Heart right ventricle (tissue), 16 donors: ENCODE results near the gene GTF2H4. TPM values are rescaled to one million over a fixed set of nuclear protein-coding genes. Genes with fewer than 3 reads are reported as not detected.

ENCODE experiments used
- ATAC-seq, 8 donors: fragments of 200-7000 bp; cut with Tn5 transposase; one replicate each; pipeline ENCODE4 v1.9.1; 2020; ENCODE audit warnings: mild to moderate bottlenecking in 8 of 8, moderate library complexity in 8 of 8, moderate number of reproducible peaks in 1 of 8
- DNase-seq, 2 donors: peaks; one replicate each; pipeline ENCODE4 v3.0.0-alpha.2; 2020
- H3K27ac ChIP-seq, 10 donors: fragments of 200-600 bp; sonication (generic) in 2 of 10; one replicate each; pipeline versions ENCODE4 v1.5.0 to v1.8.0; 2020 to 2022; ENCODE audit warnings: mild to moderate bottlenecking in 3 of 10
- H3K27me3 ChIP-seq, 7 donors: fragments of 200-600 bp; one replicate each; pipeline ENCODE4 v1.8.0; 2021 to 2022; ENCODE audit warnings: mild to moderate bottlenecking in 2 of 7
- H3K36me3 ChIP-seq, 9 donors: fragments of 200-600 bp; sonication (generic) in 1 of 9; one replicate each; pipeline versions ENCODE4 v1.5.0 to v1.8.0; 2020 to 2022; ENCODE audit warnings: mild to moderate bottlenecking in 2 of 9
- H3K4me1 ChIP-seq, 9 donors: fragments of 200-600 bp; sonication (generic) in 1 of 9; one replicate each; pipeline versions ENCODE4 v1.5.0 to v1.8.0; 2020 to 2022; ENCODE audit warnings: mild to moderate bottlenecking in 4 of 9
- H3K4me3 ChIP-seq, 10 donors: fragments of 200-600 bp; sonication (generic) in 2 of 10; one replicate each; pipeline versions ENCODE4 v1.5.0 to v1.8.0; 2020 to 2022; ENCODE audit warnings: mild to moderate bottlenecking in 7 of 10, moderate library complexity in 2 of 10
- H3K9me3 ChIP-seq, 11 donors: fragments of 200-600 bp in 10 of 11; sonication (generic) in 2 of 11; one replicate each; pipeline versions ENCODE4 v1.5.0 to v1.8.0; 2013 to 2022; ENCODE audit warnings: mild to moderate bottlenecking in 2 of 11, control low read depth in 1 of 11, moderate library complexity in 1 of 11
- WGBS, 2 donors: extraction: QIAGEN DNeasy Blood & Tissue Kit; methylation state at CpG; one replicate each; pipeline ENCODE4 v1.1.7; 2013; ENCODE audit warnings: inconsistent platforms in 1 of 2; 5-methylcytosine and 5-hydroxymethylcytosine counted together
- intact Hi-C, 10 donors: fragments of 100-400 bp; cut with DNase I; formaldehyde crosslinking; loops; one replicate each; pipeline versions ENCODE4 v1.11.1 to v1.14.2; 2022
- polyA plus RNA-seq, 2 donors: library from polyadenylated mRNA; stranded (reverse); fragments of 200-250 nt; gene quantifications; one replicate each; pipeline ENCODE4 v1.2.3, GENCODE V29; 2013
- total RNA-seq, 10 donors: library from RNA; stranded (reverse); fragmentation: NEBNext Ultra II Directional in 3 of 10; extraction: Animal tissue kit (Norgen Biotek cat#: 25700) in 3 of 10; gene quantifications; one replicate each; pipeline versions ENCODE4 v1.2.1 to v1.2.4, GENCODE V29; 2021 to 2023
- TF ChIP-seq, protein P1 (sequence below), 9 donors: fragments of 200-600 bp; sonication (generic) in 2 of 9; IDR thresholded peaks; one replicate each; pipeline versions ENCODE4 v1.5.0 to v1.8.0; 2021 to 2022; ENCODE audit warnings: antibody characterized with exemption in 9 of 9, mild to moderate bottlenecking in 5 of 9, moderate library complexity in 1 of 9
- donor health status: Arrhythmogenic right ventricular cardiomyopathy.
- donor health status: ischemic (EF 13 %, LVEDD 7.1; RV severe dilation, severe dysfunction).
- donor health status: healthy with polysubstance abuse.
- donor health status: DM: no; HTN: yes; CAD: no.
- donor health status: DM: no; HTN: no; CAD: no.
- donor health status: ischemic (EF 25% LVEDD 6.9; RV normal size, moderate dysfunction).
- donor health status: ischemic (EF 25% LVEDD 5.7; RV mildly dilated, moderate dysfunction).
- donor health status: healthy.
- donor health status: DM: yes; HTN: yes; CAD: no.
- donor health status: Ischemic cardiomyopathy.
- donor health status: ischemic (EF 35%, LVEDD 5.7; RV mildly dilated, moderate dysfunction).
- donor health status: nonischemic (EF 11% LVEDD 7.7; RV severe dilation, severe dysfunction).
- donor health status: DM: yes; HTN: yes; CAD: no.
- donor health status: PGD.
- donor health status: ischemic (EF 29% LVEDD 5.4; RV normal size, mild dysfunction).
- donor health status: nonischemic (EF 23%, LVEDD 6.1; RV moderate dilation, normal function).

GTF2H4 gene
- total and polyA plus RNA-seq, 12 donors, result 8.3 to 27.0 (median 13.2) TPM

DNA sequence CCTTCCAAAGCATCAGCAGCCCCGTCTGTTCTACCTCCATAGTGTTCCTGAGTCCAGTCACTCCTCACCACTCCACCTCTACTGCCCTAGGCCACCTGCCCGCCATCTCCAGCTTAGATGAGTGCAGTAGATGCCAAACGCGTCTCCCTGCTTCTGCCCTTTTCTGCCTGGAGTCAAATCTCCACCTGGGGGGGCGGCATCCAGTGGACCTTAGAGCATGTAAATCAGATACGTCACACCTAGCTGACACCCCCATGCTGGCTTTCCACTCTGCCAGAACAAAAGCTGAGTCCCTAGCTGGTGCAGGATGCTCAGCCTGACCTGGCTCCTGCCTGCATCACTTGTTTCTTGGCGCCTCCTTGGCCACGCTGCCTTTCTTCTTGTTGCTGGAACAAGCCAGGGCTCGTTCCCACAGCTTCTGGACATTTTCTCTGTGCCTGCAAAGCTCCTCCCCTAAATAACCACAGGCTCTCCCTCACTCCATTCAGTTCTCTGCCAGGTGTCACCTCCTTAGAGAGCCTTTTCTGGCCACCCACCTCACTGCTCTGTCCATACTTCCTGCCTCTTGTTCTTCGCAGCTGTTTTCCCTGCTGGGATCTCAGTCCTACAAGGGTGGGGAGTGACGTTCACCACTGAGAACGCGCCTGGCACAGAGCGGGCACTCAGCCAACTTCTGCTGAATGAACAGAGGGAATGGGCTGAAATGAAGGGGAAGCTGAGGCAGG lies 17.9 kb upstream of the GTF2H4 start:
- TF ChIP-seq, protein P1, sequence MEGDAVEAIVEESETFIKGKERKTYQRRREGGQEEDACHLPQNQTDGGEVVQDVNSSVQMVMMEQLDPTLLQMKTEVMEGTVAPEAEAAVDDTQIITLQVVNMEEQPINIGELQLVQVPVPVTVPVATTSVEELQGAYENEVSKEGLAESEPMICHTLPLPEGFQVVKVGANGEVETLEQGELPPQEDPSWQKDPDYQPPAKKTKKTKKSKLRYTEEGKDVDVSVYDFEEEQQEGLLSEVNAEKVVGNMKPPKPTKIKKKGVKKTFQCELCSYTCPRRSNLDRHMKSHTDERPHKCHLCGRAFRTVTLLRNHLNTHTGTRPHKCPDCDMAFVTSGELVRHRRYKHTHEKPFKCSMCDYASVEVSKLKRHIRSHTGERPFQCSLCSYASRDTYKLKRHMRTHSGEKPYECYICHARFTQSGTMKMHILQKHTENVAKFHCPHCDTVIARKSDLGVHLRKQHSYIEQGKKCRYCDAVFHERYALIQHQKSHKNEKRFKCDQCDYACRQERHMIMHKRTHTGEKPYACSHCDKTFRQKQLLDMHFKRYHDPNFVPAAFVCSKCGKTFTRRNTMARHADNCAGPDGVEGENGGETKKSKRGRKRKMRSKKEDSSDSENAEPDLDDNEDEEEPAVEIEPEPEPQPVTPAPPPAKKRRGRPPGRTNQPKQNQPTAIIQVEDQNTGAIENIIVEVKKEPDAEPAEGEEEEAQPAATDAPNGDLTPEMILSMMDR (IDR thresholded peaks at IDR 0.05), result no peak
- intact Hi-C loops, result loop anchor here in 3 of 10 donors (5.0 to 10.0 kb wide), 3 partner anchors 148 to 205 kb away; partner anchors contain the start of genes FLOT1 (in 1 of the 3), IER3 (in 1 of the 3) and PPP1R18 (in 1 of the 3)
- H3K27me3 ChIP-seq, result peaks cover 0 to 8% (median 0%) of the 10 kb centered on the region in 7 donors
- no peaks in the 10 kb centered on the region for H3K9me3 ChIP-seq
- no peak for DNase-seq
- peaks cover 7 to 41% (median 19%) of the 10 kb centered on the region in 9 donors for H3K4me1 ChIP-seq
- no peak for ATAC-seq
- peaks cover 0 to 60% (median 16%) of the 10 kb centered on the region in 9 donors for H3K36me3 ChIP-seq
- no peak overlapping the region for H3K4me3 ChIP-seq
- H3K27ac ChIP-seq, result no peak overlapping the region
- 79 to 82% methylated on average over 14 of the region's 14 CpGs for WGBS, 2 donors

DNA sequence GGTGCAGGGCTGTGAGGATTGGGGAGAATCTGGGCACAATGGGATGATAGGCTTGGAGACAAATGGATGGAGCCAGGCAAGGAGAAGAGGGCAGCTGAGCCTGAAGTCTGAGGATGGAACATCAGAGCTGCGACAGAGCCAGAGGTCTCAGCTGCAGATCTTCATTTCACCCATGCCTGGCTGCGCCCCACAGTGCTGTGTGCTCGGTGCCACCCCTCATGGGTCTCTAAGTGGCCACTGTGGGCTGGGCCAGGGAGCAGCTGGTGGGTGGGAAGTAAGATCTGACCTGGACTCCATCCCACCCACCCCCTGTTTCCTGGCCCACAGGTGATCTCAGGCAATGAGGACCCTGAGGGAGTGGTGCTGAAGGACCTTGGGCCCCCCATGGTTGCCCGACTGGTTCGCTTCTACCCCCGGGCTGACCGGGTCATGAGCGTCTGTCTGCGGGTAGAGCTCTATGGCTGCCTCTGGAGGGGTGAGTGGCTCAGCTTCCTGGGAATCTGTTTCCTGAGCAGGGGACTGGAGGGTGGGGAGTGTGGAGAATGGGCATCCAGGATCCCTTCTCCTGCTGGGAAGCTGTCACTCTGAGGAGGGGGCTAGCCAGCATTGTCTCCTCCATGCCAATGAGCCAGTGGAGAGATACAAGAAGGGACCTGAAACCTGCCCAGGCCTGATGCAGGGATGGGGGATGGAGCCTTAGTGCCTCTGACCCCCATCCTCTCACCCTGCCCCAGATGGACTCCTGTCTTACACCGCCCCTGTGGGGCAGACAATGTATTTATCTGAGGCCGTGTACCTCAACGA lies 17.2 kb upstream of the GTF2H4 start:
- Histone ChIP-seq H3K9me3 (no peaks in the 10 kb centered on the region), H3K27ac (no peak overlapping the region), H3K4me3 (no peak overlapping the region), H3K4me1 (peaks cover 0 to 34% (median 11%) of the 10 kb centered on the region in 9 donors), H3K27me3 (no peaks in the 10 kb centered on the region), H3K36me3 (peaks cover 0 to 68% (median 18%) of the 10 kb centered on the region in 9 donors)
- WGBS, 2 donors, result 84 to 89% methylated on average over 12 of the region's 12 CpGs
- intact Hi-C loops, result no loop called here
- no peak for DNase-seq
- no peak for ATAC-seq
- TF ChIP-seq, protein P1 (IDR thresholded peaks at IDR 0.05), result no peak

DNA sequence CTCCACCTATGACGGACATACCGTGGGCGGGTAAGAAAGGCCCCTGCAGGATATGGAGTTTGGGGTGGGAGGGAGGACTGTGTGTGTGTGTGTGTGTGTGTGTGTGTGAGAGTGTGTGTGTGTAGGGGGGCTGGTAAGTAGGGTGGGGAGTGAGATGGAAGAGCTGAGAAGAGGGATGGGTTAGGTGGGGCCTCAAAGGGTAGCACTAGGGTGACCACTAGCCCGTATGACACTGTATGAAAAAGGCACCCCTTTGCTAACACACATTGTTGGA lies 16.6 kb upstream of the GTF2H4 start:
- intact Hi-C loops, result no loop called here
- no peak overlapping the region for H3K27ac ChIP-seq
- ATAC-seq, result no peak
- no peak for DNase-seq
- H3K4me1 ChIP-seq, result peaks cover 0 to 28% (median 6%) of the 10 kb centered on the region in 9 donors
- WGBS, 2 donors, result 92 to 95% methylated on average over 4 of the region's 4 CpGs
- no peaks in the 10 kb centered on the region for H3K9me3 ChIP-seq
- H3K4me3 ChIP-seq, result no peak overlapping the region
- TF ChIP-seq, protein P1 (IDR thresholded peaks at IDR 0.05), result no peak
- peaks cover 0 to 73% (median 18%) of the 10 kb centered on the region in 9 donors for H3K36me3 ChIP-seq
- no peaks in the 10 kb centered on the region for H3K27me3 ChIP-seq

DNA sequence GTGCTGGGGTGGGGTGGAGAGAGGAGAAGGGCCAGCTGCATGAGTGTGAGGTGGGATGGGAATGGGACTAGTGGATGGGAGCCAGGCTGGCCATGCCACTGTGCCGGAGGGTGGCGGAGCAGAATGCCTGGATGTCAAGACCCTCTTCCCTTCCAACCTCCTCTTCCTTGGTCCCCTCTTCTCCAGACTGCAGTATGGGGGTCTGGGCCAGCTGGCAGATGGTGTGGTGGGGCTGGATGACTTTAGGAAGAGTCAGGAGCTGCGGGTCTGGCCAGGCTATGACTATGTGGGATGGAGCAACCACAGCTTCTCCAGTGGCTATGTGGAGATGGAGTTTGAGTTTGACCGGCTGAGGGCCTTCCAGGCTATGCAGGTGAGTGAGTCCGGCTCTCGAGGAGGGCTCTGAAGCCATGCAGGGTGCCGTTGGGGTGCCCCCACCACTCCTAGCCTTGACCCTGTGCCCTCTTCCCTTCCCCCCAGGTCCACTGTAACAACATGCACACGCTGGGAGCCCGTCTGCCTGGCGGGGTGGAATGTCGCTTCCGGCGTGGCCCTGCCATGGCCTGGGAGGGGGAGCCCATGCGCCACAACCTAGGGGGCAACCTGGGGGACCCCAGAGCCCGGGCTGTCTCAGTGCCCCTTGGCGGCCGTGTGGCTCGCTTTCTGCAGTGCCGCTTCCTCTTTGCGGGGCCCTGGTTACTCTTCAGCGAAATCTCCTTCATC lies 16.0 kb upstream of the GTF2H4 start:
- DNase-seq, result no peak
- intact Hi-C loops, result no loop called here
- Histone ChIP-seq H3K9me3 (no peaks in the 10 kb centered on the region), H3K4me3 (no peak overlapping the region), H3K36me3 (peaks cover 0 to 79% (median 18%) of the 10 kb centered on the region in 9 donors), H3K27me3 (no peaks in the 10 kb centered on the region), H3K4me1 (peaks cover 0 to 23% (median 0%) of the 10 kb centered on the region in 9 donors), H3K27ac (no peak overlapping the region)
- ATAC-seq, result no peak
- WGBS, 2 donors, result 91 to 93% methylated on average over 21 of the region's 21 CpGs
- TF ChIP-seq, protein P1 (IDR thresholded peaks at IDR 0.05), result no peak
